Measurements from ENCODE around the gene IL32. TPM values are rescaled to one million over a fixed set of nuclear protein-coding genes. Genes with fewer than 3 reads are reported as not detected.

Gene IL32
- total RNA-seq, 4 donors from 2014 or later = 4.2 to 32.9 (median 21.7) TPM

GRCh38 chr16:3118204-3118790, 52.9 kb downstream of the IL32 start:
- no peaks in the 10 kb centered on the region for H3K9me3 ChIP-seq
- no peak for DNase-seq (ENCODE audit: low spot score in 2 of 2)
- WGBS, 2 donors = 82 to 84% methylated on average over 16 of the region's 16 CpGs
- no peaks in the 10 kb centered on the region for H3K27me3 ChIP-seq
- H3K4me1 ChIP-seq = peaks cover 0 to 17% (median 4%) of the 10 kb centered on the region in 4 donors
- no peak overlapping the region for H3K27ac ChIP-seq
- TF ChIP-seq POLR2A (IDR thresholded peaks at IDR 0.05) (no peak), EP300 (IDR thresholded peaks at IDR 0.05) (no peak)
- TF ChIP-seq, protein P1, sequence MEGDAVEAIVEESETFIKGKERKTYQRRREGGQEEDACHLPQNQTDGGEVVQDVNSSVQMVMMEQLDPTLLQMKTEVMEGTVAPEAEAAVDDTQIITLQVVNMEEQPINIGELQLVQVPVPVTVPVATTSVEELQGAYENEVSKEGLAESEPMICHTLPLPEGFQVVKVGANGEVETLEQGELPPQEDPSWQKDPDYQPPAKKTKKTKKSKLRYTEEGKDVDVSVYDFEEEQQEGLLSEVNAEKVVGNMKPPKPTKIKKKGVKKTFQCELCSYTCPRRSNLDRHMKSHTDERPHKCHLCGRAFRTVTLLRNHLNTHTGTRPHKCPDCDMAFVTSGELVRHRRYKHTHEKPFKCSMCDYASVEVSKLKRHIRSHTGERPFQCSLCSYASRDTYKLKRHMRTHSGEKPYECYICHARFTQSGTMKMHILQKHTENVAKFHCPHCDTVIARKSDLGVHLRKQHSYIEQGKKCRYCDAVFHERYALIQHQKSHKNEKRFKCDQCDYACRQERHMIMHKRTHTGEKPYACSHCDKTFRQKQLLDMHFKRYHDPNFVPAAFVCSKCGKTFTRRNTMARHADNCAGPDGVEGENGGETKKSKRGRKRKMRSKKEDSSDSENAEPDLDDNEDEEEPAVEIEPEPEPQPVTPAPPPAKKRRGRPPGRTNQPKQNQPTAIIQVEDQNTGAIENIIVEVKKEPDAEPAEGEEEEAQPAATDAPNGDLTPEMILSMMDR (IDR thresholded peaks at IDR 0.05) = no peak
- H3K4me3 ChIP-seq = no peak overlapping the region
- H3K36me3 ChIP-seq = peaks cover 0 to 75% (median 0%) of the 10 kb centered on the region in 3 donors

DNA sequence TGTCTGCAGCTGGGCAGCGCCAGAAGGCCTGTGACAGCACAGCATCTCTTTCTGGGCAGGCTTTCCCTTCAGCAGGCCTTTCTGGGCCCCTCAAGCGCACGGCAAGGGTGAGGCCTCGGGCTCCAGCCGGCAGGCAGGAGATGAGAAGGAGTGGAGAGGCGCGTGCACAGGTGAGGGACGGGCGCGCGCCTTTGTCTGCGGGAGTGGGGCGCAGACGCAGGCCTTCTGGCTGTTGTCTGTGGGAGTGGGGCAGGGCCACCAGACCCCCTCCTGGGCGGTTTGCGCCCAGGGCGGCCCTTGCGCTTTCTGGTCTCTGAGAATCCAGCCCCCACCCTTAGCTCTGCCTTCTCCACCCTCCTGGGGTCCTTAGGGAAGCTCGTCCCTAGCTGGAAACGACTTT, 53.4 kb downstream of the IL32 start:
- no peak overlapping the region for H3K27ac ChIP-seq
- peaks cover 0 to 17% (median 3%) of the 10 kb centered on the region in 4 donors for H3K4me1 ChIP-seq
- DNase-seq (ENCODE audit: low spot score in 2 of 2) = no peak
- peaks cover 0 to 74% (median 0%) of the 10 kb centered on the region in 3 donors for H3K36me3 ChIP-seq
- H3K4me3 ChIP-seq = no peak overlapping the region
- 91 to 95% methylated on average over 20 of the region's 20 CpGs for WGBS, 2 donors
- H3K27me3 ChIP-seq = no peaks in the 10 kb centered on the region
- H3K9me3 ChIP-seq = no peaks in the 10 kb centered on the region
- TF ChIP-seq, protein P1 (IDR thresholded peaks at IDR 0.05) = no peak
- TF ChIP-seq EP300 (IDR thresholded peaks at IDR 0.05) (no peak), POLR2A (IDR thresholded peaks at IDR 0.05) (no peak)

Small RNA genes within 50 kb of the gene (small RNA-seq; reads per million reads assigned to genes)
- not detected for gene RNU1-22P

Other genes with a start within 250 kb of the IL32 start
- not detected for gene PRSS21, start 248.4 kb upstream of the IL32 start, total RNA-seq
- not detected for gene ZG16B, start 235.3 kb upstream of the IL32 start, total RNA-seq
- not detected for gene PRSS22, start 207.5 kb upstream of the IL32 start, total RNA-seq
- 10 to 100 TPM; 66.2 to 76.8 (median 72.8) TPM for gene FLYWCH2, start 182.4 kb upstream of the IL32 start, total RNA-seq
- gene FLYWCH1, start 153.7 kb upstream of the IL32 start, total RNA-seq = 10 to 100 TPM; 65.1 to 74.9 (median 68.7) TPM
- gene KREMEN2, start 101.4 kb upstream of the IL32 start, total RNA-seq = not detected
- gene PAQR4, start 96.3 kb upstream of the IL32 start, total RNA-seq = 10 to 100 TPM in 1 of 4 donors, 1 to 10 TPM in 3; 5.1 to 15.0 (median 7.9) TPM
- gene PKMYT1, start 85.2 kb upstream of the IL32 start, total RNA-seq = 1 to 10 TPM in 2 of 4 donors, under 1 TPM in 2; 0.60 to 1.6 (median 1.1) TPM
- gene CLDN9, start 52.7 kb upstream of the IL32 start, total RNA-seq = under 1 TPM in 1 of 4 donors, not detected in 3; 0.30 TPM
- not detected for gene CLDN6, start 47.5 kb upstream of the IL32 start, total RNA-seq
- gene TNFRSF12A, start 45.3 kb upstream of the IL32 start, total RNA-seq = 10 to 100 TPM in 2 of 4 donors, 1 to 10 TPM in 2; 2.4 to 47.4 (median 11.5) TPM
- gene HCFC1R1, start 41.7 kb upstream of the IL32 start, total RNA-seq = 10 to 100 TPM; 17.7 to 46.9 (median 38.5) TPM
- 10 to 100 TPM; 12.2 to 28.5 (median 18.0) TPM for gene THOC6, start 41.6 kb upstream of the IL32 start, total RNA-seq
- not detected for gene BICDL2, start 28.7 kb upstream of the IL32 start, total RNA-seq
- under 1 TPM in 2 of 4 donors, not detected in 2; under 0.01 to 0.42 TPM for gene MMP25, start 19.1 kb upstream of the IL32 start, total RNA-seq
- not detected for gene ZSCAN10, start 33.7 kb downstream of the IL32 start, total RNA-seq
- 10 to 100 TPM; 19.4 to 29.2 (median 21.5) TPM for gene ZNF205, start 46.9 kb downstream of the IL32 start, total RNA-seq
- gene ZNF213, start 69.4 kb downstream of the IL32 start, total RNA-seq = 10 to 100 TPM in 1 of 4 donors, 1 to 10 TPM in 3; 7.7 to 17.1 (median 8.9) TPM
- gene OR1F1, start 122.6 kb downstream of the IL32 start, total RNA-seq = not detected
- gene ZNF200, start 169.5 kb downstream of the IL32 start, total RNA-seq = 10 to 100 TPM in 1 of 4 donors, 1 to 10 TPM in 3; 5.2 to 10.2 (median 9.1) TPM
- 1 to 10 TPM in 2 of 4 donors, under 1 TPM in 2; 0.39 to 8.1 (median 1.1) TPM for gene MEFV, start 191.0 kb downstream of the IL32 start, total RNA-seq
- 10 to 100 TPM; 37.3 to 66.0 (median 55.5) TPM for gene ZNF263, start 217.9 kb downstream of the IL32 start, total RNA-seq
- 1 to 10 TPM; 6.1 to 8.3 (median 6.6) TPM for gene TIGD7, start 239.8 kb downstream of the IL32 start, total RNA-seq
- 10 to 100 TPM; 24.0 to 28.2 (median 25.7) TPM for gene ZNF75A, start 239.9 kb downstream of the IL32 start, total RNA-seq